ENCODE measurements around the gene LAMTOR2. TPM values are rescaled to one million over a fixed set of nuclear protein-coding genes. Genes with fewer than 3 reads are reported as not detected.

The LAMTOR2 gene
- total and polyA plus RNA-seq, 12 donors, result 49.4 to 105 (median 61.1) TPM

GRCh38 chr1:156081917-156082308, 27.3 kb downstream of the LAMTOR2 start:
- H3K36me3 ChIP-seq, result no peaks in the 10 kb centered on the region
- DNase-seq (no peak), ATAC-seq (peak in 1 of 8 donors; percentile 0)
- H3K9me3 ChIP-seq, result no peaks in the 10 kb centered on the region
- peak overlapping the region in 3 of 10 donors; percentile 26 to 68 (median 62) for H3K27ac ChIP-seq
- peaks cover 0 to 31% (median 0%) of the 10 kb centered on the region in 7 donors for H3K27me3 ChIP-seq
- TF ChIP-seq CTCF (IDR thresholded peaks at IDR 0.05), result no peak
- H3K4me3 ChIP-seq, result peak overlapping the region; percentile 67 to 90 (median 79)
- 1 to 3% methylated on average over 8 to 9 of the region's 10 CpGs for WGBS, 2 donors
- intact Hi-C loops (cut with DNase I), result no loop called here
- H3K4me1 ChIP-seq, result peaks cover 4 to 37% (median 23%) of the 10 kb centered on the region in 9 donors

- intact Hi-C loops (cut with DNase I), result no loop called here
- Histone ChIP-seq H3K27me3 (peaks cover 0 to 31% (median 0%) of the 10 kb centered on the region in 7 donors), H3K4me3 (peak within 1 kb of the TSS; percentile 67 to 90 (median 79)), H3K4me1 (peaks cover 4 to 40% (median 23%) of the 10 kb centered on the region in 9 donors), H3K9me3 (no peaks in the 10 kb centered on the region), H3K36me3 (no peaks in the 10 kb centered on the region), H3K27ac (peak within 1 kb of the TSS in 7 of 10 donors; percentile 6 to 73 (median 58))
- TF ChIP-seq CTCF (IDR thresholded peaks at IDR 0.05), result no peak
- WGBS, 2 donors, result 0 to 1% methylated on average over 50 to 62 of the region's 62 CpGs
- DNase-seq (peak; percentile 76 to 78), ATAC-seq (peak; percentile 80 to 88 (median 86))
These were observed 27.9 kb downstream of the LAMTOR2 start, which contains the start of gene MEX3A for GRCh38 chr1:156082309-156083091. MEX3A (minus strand) TSS chr1:156082465; CDS start chr1:156081998, 467 bp downstream.

GRCh38 chr1:156083800-156084790, 29.5 kb downstream of the LAMTOR2 start:
- WGBS, 2 donors, result 60 to 62% methylated on average over 7 of the region's 7 CpGs
- Histone ChIP-seq H3K4me1 (peaks cover 4 to 40% (median 23%) of the 10 kb centered on the region in 9 donors), H3K36me3 (no peaks in the 10 kb centered on the region), H3K4me3 (peak overlapping the region in 2 of 10 donors; percentile 75 to 90), H3K9me3 (no peaks in the 10 kb centered on the region), H3K27me3 (peaks cover 0 to 31% (median 0%) of the 10 kb centered on the region in 7 donors), H3K27ac (no peak overlapping the region)
- TF ChIP-seq CTCF (IDR thresholded peaks at IDR 0.05), result no peak
- DNase-seq (no peak), ATAC-seq (no peak)
- intact Hi-C loops (cut with DNase I), result no loop called here

- Histone ChIP-seq H3K36me3 (no peaks in the 10 kb centered on the region), H3K27me3 (peaks cover 0 to 29% (median 0%) of the 10 kb centered on the region in 7 donors), H3K27ac (peak overlapping the region in 1 of 10 donors; percentile 15), H3K4me1 (peaks cover 6 to 48% (median 26%) of the 10 kb centered on the region in 9 donors), H3K4me3 (no peak overlapping the region), H3K9me3 (no peaks in the 10 kb centered on the region)
- no peak for TF ChIP-seq CTCF (IDR thresholded peaks at IDR 0.05)
- WGBS, 2 donors, result 12 to 27% methylated on average over 1 of the region's 1 CpG
- DNase-seq (no peak), ATAC-seq (peak in 6 of 8 donors; percentile 22 to 53 (median 38))
- intact Hi-C loops (cut with DNase I), result no loop called here
These were observed 31.7 kb downstream of the LAMTOR2 start for GRCh38 chr1:156086256-156086662.

Data from heart right ventricle (tissue), 16 donors.